T-helper 2 cell (primary cell): Measurements from ENCODE around the gene RNF175.

Experiments used
- DNase-seq, 5 experiments: peaks; one replicate each; pipeline versions ENCODE4 v3.0.0 to v3.0.0-alpha.2; 2012 to 2022

The RNF175 gene

GRCh38 chr4:153741541-153741940, 18.3 kb downstream of the RNF175 start:
- no peak for DNase-seq

- no peak for DNase-seq
Measured at GRCh38 chr4:153735906-153736461, 23.8 kb downstream of the RNF175 start.

- DNase-seq: peak in 1 of 5 experiments; percentile 19
Measured at GRCh38 chr4:153733751-153734448, 25.9 kb downstream of the RNF175 start.

GRCh38 chr4:153731239-153731638, 28.6 kb downstream of the RNF175 start:
- DNase-seq: no peak

GRCh38 chr4:153729895-153730294, 29.9 kb downstream of the RNF175 start:
- no peak for DNase-seq

- DNase-seq: no peak
Measured at GRCh38 chr4:153728660-153729059, 31.2 kb downstream of the RNF175 start.

GRCh38 chr4:153728151-153728550, 31.7 kb downstream of the RNF175 start:
- no peak for DNase-seq

GRCh38 chr4:153725831-153726154, 34.0 kb downstream of the RNF175 start:
- no peak for DNase-seq

GRCh38 chr4:153725136-153725830, 34.5 kb downstream of the RNF175 start:
- DNase-seq: no peak

- peak in 1 of 5 experiments; percentile 70 for DNase-seq
Measured at GRCh38 chr4:153724606-153725005, 35.2 kb downstream of the RNF175 start.

GRCh38 chr4:153722036-153722435, 37.8 kb downstream of the RNF175 start:
- no peak for DNase-seq

GRCh38 chr4:153713866-153714646, 45.8 kb downstream of the RNF175 start:
- no peak for DNase-seq

GRCh38 chr4:153710681-153711080, 49.1 kb downstream of the RNF175 start:
- no peak for DNase-seq

- peak in 1 of 5 experiments; percentile 29 for DNase-seq
Measured at GRCh38 chr4:153706519-153706918, 53.3 kb downstream of the RNF175 start.

- peak in 1 of 5 experiments; percentile 18 for DNase-seq
Measured at GRCh38 chr4:153705743-153706468, 53.9 kb downstream of the RNF175 start.

GRCh38 chr4:153704522-153704921, 55.3 kb downstream of the RNF175 start:
- DNase-seq: no peak

- no peak for DNase-seq
Measured at GRCh38 chr4:153684971-153685371, 74.9 kb downstream of the RNF175 start.

GRCh38 chr4:153684182-153684970, 75.4 kb downstream of the RNF175 start, which contains the start of gene TLR2:
Gene TLR2, plus strand, starts transcription at chr4:153684280. Its CDS starts 18,628 bp downstream, at chr4:153702908.
- peak; percentile 26 to 57 (median 44) for DNase-seq

GRCh38 chr4:153683763-153684181, 76.1 kb downstream of the RNF175 start:
- no peak for DNase-seq

GRCh38 chr4:153679486-153679885, 80.3 kb downstream of the RNF175 start:
- DNase-seq: no peak

GRCh38 chr4:153676984-153677383, 82.8 kb downstream of the RNF175 start:
- DNase-seq: no peak

GRCh38 chr4:153676486-153676885, 83.3 kb downstream of the RNF175 start:
- no peak for DNase-seq
